Islet precursor cell (in vitro differentiated cells): Measurements from ENCODE around the gene TLR2.
A peak's percentile ranks its signal among the peaks of the same experiment; 100 is the strongest.

Source experiments
- DNase-seq: peaks from one replicate; pipeline ENCODE4 v3.0.0-alpha.2; 2018

TLR2 gene, protein sequence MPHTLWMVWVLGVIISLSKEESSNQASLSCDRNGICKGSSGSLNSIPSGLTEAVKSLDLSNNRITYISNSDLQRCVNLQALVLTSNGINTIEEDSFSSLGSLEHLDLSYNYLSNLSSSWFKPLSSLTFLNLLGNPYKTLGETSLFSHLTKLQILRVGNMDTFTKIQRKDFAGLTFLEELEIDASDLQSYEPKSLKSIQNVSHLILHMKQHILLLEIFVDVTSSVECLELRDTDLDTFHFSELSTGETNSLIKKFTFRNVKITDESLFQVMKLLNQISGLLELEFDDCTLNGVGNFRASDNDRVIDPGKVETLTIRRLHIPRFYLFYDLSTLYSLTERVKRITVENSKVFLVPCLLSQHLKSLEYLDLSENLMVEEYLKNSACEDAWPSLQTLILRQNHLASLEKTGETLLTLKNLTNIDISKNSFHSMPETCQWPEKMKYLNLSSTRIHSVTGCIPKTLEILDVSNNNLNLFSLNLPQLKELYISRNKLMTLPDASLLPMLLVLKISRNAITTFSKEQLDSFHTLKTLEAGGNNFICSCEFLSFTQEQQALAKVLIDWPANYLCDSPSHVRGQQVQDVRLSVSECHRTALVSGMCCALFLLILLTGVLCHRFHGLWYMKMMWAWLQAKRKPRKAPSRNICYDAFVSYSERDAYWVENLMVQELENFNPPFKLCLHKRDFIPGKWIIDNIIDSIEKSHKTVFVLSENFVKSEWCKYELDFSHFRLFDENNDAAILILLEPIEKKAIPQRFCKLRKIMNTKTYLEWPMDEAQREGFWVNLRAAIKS

DNA sequence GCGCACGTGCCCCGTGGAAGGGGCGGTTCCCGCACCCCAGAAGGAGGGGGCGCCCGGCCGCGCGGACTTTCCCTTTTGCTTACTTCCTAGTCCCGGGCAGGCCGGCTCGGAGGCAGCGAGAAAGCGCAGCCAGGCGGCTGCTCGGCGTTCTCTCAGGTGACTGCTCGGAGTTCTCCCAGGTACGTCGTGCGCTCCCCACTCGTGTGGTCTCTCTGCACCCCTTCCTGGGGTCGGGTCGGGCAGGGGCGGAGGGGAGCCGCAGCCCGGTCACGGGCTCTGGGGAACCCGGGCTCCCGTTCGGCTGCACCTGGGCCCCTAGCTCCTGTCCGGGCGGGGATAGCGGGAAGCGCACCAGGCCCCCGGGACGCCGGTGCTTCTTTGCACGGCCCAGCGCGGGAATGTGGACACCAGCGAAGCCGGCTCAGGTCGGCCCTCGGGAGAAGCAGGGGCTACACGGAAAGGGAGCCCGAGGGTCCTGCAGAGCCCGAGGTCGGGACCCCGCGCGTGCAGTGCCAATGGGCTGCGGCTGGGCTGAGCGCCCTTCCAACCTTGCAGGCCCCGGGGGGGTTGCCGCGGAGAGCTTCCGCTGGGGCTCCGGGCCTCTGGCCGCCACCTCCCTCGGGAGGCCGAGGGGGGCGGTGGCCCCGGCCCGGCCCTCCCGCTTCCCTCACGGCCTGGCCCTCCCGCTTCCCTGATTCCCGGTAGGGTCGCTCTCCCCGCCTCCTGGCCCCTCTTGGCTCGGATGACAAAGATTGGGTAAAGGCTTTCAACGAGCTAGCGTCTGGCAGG lies at the start of gene TLR2:
TSS of gene TLR2 (plus strand) at position 99 of the 789 bp plus-strand sequence. CDS start 18,628 bp downstream, outside the sequence.
- DNase-seq, result peak; percentile 73

DNA sequence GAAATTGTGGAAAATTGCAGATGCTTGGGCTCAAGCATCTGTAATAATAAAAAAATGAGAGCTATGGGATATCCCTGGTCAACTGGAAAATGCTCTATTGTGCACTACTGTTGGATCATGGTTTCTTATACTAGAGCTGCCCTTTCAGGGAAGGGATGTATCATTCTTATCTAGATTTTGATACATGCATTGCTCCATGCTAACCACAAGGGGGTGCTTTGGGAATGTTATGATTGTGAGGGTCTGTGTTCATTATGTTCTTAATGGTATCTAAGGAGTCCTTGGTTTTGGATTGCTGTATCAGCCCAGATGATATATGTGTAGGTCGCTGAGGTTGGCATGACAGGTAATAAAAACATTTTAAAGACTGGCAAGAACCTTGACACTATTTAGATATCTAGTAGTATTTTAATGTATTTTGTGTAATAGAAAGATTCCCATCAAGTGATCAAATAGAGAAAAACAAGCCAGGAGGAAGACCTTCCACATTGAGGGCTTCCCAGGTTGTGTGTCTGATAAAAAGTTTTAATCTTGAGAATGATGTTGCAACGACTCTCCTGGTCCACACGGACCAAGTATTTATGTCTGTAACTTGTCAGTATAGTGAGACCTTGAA lies 49.2 kb upstream of the TLR2 start:
- DNase-seq, result no peak

DNA sequence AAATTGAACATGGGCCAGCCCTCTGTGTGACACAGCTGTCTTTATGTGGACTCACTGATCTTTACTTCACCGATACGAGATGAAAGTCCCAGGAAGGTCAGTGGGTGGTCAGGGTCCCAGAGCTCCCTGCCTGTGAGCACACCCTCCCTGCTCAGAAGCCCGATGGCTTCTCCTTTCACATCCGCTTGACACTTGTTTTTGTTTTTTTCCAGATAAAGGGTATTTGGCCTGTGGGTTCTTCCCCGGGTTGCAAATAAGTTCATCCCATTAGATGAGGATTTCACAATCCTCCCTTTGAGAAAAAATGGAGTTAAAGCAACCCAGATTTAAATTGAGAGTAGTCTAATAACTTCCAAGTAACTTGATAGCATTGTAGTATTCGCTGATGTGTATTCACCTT lies 48.2 kb upstream of the TLR2 start:
- DNase-seq, result no peak

DNA sequence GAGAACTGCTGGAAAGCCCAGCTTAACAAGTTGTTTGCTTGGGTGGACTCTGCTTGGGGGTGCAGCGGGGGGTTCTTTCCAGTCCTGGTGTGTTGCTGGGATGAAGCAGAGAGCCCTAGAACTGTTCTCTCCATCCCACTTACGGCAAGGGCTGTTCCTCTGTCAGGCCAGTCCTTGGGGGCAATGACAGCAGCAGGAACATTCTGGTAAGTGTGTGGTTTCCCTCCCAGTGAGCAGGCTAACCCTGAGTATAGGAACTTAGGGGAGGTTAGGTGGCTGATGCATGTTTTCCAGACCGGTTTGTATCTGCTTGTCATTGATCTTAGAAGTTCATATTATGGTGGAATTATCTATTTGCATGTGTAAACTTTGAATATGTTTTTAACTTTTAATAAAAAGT lies 46.9 kb upstream of the TLR2 start:
- no peak for DNase-seq

DNA sequence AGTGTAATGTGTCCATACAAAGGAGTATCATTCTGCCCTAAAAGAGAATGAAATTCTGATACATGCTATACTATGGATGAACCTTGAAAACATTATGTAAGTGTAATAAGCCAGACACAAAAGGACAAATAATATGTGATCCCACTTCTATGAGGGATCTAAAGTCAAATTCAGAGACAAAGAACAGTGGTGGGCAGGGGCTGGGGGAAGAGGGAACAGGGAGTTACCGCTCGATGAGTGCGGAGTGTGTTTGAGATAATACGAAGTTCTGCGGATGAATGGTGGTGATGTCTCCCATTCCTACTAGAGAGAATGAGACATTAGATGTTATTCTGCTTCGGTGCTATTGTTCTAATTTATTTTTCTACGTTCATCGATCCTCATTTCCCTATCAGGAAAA lies 46.1 kb upstream of the TLR2 start:
- DNase-seq, result no peak

DNA sequence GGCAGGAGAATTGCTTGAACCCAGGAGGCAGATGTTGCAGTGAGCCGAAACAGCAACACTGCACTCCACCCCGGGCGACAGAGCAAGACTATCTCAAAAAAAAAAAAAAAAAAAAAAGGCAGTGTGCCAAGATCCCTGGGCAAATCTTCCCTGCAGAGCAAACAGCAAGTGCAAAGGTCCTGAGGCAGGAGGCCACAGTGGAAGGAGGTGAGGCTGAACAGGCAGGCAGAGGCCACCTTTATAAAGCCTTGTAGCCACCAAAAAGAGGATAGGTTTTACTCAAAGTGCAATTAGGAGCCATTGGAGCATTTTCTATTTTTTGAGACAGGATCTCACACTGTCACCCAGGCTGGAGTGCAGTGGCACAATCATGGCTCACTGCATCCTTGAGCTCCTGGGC lies 45.1 kb upstream of the TLR2 start:
- DNase-seq, result no peak

DNA sequence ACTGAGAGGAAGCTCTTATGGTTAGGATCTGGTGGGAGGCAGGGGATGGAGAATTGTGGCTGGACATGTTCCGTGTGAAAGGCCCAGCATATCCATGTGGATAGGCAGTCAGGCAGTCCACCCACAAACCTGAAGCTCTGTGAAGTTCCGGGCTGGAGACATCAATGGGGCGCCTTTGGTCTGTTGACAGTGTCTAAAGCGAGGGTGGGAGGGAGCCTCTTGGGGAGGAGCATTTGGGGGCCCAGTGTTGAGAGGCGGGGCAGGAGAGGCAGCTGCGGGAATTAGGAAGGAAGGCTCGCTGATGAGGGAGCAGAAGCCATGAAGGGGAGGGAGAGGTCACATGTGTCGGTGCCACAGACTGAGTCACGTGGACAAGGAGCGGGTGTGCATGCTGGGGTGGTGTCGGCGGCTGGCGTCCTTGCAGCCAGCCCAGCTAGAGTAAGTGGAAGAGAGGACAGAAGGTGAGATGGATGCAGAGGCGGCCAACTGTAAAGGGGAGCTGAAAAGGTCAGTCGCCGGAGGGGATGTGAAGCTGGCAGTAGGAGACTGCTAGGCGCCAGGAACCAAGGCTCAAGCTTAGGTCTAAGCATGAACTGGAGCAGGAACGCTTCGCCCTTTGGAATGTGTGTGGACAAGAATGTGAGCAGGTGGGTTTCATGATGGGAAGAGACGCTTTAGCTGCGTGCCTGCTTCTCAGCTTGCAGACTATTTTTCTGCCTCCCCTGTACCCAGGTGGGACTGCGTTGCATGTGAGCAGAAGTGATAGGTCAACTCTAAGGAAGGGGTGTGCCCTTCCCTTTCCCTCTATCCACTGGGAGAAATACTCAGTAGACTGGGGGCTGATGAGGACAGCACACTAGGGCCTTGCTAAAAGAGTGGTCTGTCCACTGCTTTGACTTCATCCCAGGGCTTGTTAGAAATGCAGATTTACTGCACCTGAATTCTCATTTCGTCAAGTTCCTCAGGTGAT lies 44.0 kb upstream of the TLR2 start:
- no peak for DNase-seq

DNA sequence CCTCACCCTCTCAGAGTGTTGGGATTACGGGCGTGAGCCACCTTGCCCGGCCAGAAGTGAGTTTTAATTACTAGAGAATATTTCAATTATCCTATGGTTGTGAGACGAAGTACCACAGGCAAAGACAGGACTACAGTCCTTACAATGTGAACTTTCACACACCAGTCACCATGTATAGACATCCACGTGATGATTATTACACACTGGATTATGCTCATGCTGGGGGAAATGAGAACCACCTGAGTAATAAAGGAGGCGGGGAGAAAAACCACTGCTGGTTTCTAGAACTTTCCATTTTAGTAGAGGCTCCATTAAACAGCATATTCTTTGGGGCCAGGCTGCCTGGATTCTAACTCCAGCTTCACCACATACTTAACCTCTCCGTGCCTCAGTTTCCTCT lies 42.5 kb upstream of the TLR2 start:
- DNase-seq, result no peak

DNA sequence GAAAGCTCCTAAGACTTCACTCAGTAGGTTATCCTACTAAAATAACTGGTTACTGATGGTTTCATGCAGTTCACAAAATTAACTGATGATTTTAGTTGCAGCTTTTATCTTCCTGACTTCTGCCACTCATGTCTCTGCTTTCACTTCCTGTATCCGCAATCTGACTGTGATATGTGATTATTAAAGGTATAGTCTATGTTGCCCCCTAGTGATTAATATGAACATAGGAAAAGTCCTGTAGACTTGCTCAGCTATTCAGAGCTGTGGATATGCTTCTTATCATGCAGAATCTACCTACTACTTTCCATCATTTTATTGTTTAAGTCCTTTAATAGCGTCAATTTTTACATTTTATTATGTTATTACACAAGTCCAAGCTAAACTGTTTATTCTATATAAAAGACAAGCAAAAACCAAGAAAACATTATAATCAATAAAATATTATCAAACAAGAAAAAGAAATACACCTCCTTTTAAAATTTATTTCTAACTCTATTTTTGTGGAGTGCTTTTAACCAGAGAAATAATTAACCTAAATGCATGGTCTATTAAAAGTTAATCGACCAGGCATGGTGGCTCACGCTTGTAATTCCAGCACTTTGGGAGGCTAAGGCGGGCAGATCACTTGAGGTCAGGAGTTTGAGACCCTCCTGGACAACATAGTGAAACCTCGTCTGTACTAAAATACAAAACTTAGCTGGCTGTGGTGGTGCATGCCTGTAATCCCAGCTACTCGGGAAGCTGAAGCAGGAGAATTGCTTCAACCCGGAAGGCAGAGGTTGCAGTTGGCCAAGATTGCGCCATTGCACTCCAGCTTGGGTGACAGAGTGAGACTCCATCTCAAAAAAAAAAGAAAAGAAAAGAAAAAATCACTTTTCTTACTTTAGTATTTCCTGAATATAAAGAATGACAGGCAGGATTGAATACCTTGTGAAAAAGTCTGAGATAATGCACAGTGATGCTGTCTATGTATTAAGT lies 40.4 kb upstream of the TLR2 start:
- no peak for DNase-seq

DNA sequence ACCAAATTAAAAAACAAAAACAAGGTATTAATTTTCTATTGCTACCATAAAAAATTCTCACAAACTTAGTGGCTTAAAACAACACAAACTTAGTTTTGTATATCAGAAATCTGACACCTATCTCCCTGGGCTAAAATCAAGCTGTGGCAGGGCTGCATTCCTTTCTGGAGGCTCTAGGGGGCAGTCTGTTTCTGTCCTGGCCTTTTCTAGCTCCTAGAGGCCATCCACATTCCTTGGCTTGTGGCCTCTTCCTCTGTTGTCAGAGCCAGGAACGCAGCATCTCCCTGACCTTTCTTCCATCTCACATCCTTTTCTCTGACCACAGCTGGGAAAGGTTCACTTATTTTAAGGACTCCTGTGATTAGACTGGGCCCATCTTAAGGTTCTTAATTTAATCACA lies 38.9 kb upstream of the TLR2 start:
- no peak for DNase-seq

DNA sequence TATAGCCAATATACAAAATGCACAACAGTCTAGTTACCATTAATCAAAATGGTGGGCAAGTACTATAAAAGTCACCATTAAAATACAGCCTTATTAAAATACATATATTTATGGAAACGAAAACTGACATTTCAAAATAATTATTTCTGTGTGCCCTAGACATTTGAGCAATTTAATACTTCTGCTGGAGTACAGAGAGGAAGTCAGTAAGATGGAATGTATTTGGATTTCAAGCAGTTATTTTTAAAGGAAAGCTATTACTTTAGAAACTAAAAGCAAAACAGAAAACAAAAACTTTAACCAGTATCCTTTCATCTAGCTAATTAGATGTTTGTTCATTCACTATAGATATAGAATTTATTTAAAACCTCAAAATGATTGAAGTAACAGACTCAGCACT lies 37.8 kb upstream of the TLR2 start:
- DNase-seq, result no peak

DNA sequence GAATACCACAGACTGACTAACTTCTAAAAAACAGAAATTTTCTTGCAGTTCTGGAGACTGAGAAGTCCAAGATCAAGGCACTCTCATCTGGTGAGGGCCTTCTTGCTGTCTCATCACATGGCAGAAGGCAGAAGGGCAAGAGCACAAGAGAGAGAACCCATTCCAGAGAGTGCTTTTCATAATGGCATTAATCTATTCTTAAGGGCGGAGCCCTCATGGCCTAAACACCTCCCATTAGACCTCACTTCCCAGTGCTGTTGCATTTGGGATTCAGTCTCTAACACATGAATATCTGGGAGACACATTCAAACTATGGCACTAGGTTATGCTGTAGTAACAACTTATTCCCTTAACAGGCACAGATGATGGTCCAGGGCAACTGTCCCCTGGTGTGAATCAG lies 37.1 kb upstream of the TLR2 start:
- no peak for DNase-seq

DNA sequence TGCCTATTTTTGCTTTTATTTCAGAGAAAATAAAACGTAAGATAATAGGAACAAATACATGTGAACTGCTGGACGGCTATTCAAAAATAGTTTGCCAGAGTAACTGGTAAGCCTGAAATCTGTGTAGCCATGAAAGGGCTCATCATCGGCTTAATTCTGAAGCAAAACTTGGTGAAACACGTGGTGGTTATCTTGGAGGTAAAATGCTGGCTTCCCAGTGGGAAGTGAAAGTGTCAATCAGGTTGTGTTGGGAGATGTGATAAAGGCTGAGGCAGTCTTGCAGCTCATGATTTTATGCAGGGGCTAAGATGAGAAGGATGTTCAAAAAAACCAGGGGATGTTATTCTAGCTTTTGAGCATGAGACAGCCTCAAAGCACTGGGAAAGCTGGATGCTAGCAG lies 36.1 kb upstream of the TLR2 start:
- DNase-seq, result no peak

DNA sequence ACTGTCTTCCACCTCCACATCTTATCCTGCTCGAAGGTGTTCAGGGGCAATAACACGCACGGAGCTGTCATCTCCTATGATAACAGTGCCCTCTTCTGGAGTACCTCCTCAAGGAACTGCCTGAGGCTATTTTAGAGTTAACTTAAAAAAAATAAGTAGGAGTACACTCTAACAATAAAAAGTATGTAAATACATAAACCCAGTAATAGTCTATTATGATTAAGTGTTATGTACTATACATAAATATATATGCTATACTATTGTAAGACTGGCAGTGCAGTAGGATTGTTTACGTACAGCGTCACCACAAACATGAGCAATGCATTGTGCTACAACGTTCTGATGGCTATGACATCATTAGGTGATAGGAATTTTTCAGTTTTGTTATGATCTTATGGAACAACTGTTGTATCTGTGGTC lies 34.5 kb upstream of the TLR2 start:
- DNase-seq, result no peak

DNA sequence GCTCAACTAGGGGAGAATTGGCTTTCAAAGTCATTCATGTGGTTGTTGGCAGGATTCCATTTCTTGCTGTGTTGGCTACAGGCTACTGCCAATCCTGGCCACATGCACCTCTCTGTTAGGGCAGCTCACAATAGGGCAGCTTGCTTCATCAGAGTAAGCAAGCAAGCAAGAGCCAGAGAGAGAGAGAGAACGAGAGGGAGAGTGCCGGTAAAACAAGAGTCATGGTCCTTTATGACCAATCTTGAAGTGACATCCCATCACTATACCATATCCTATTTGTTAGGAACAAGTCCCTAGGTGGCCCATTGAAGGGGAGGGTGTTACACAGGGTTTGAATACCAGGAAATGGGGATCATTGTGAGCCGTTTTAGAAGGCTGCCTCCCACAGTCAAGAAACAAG lies 33.0 kb upstream of the TLR2 start:
- no peak for DNase-seq

DNA sequence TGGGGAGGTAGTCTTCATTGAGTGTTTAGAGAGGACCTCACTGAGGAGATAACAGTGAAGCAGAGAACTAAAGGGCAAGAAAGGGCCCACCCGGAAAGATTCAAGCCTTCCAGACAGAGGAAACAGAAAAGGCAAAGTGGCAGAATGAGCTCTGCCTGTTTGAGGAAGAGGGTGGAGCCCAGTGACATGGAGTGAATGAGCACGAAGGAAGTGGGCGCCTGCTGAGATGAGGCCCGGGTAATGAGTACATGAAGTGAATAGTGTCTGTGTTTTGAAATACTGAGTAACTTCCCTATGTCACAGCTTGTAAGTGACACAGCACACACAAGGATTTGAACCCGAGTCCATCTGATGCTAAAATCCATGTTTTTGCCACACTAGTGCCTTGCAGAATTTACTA lies 32.5 kb upstream of the TLR2 start:
- no peak for DNase-seq

DNA sequence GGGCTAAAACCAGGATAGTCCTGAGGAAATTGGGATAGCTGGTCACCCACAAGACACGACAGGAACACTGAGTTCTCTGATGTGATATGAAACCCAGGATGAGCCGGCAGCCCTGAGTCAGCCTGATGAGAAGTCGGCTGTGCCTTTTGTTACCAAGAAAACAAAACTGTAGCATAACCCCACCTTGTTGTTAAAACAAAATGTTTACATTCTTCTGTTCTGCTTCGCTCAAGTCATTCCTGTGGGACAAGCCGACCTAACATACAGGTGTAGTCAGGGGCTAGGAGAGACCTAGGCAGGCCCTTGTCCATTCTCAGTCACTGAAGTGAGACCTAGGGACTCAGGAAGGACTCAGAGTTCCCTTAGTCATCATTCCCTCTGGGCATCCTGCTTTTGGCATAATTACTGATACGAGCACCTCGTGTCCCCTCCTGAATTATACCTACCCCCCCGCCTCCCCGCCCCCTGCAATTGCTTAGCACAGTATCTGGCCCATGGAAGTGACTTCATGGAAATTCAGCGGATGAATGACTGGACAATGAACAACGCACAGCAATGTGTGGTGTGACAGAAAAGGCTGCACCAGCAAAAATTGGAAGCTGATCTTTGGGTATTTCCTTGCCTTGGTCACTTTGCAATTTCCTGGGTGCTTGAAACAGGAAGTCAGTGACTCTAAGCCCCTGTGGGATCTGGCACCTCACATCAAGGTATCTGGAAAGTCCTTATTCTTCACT lies 31.9 kb upstream of the TLR2 start:
- DNase-seq, result no peak

DNA sequence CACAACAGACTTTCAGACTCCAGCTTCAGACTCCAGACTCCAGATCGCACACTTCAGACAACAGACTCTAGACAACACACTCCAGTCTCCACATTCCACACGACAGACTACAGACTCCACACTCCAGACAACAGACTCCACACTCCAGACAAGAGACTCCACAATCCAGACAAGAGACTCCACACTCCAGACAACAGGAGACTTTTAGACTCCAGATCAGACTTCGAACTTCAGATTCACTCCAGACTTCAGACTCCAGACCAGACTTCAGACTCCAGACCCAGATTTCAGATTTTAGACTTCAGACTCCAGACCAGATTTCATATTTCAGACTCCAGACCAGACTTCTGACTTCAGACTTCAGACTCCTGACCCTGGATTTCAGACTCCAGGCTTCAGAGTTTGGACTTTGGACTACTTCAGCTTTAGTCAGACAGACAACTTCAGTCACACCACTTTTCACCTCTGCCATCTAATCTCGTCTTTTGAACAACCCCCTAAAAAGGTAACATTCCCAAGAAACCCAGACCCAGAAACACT lies 29.0 kb upstream of the TLR2 start:
- DNase-seq, result no peak

DNA sequence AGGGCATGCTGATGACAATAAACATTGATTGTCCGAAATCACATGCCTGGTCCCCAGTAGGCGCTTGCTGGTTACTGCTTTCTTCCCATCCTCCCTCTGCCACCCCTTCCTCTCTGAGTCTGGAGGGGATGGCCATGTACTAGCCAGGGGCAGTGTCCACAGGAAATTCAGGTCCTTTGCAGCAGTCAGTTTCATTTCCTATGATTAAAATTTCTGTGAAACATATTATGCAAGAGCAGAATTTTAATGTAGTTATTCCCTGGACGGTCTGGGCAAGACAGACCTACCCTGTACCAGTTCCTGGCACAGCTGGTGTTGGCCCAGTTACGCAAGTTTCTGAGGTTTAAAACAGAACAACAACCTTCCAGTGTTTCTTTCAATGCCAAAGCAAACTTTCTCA lies 28.2 kb upstream of the TLR2 start:
- no peak for DNase-seq
